DLD1 (cell line): ENCODE measurements around the gene GPATCH1.
"Not testable (repeated sequence)": the region's sequence is repeated elsewhere in the genome, so short reads cannot be mapped to it uniquely, and the experiment has no call there.

Experiments used
- in situ Hi-C: cut with HindIII; loops from 2 replicates; pipeline ENCODE4 v1.10.0; 2017; ENCODE audit warnings: low sequenced_read_pairs

GPATCH1 gene

DNA sequence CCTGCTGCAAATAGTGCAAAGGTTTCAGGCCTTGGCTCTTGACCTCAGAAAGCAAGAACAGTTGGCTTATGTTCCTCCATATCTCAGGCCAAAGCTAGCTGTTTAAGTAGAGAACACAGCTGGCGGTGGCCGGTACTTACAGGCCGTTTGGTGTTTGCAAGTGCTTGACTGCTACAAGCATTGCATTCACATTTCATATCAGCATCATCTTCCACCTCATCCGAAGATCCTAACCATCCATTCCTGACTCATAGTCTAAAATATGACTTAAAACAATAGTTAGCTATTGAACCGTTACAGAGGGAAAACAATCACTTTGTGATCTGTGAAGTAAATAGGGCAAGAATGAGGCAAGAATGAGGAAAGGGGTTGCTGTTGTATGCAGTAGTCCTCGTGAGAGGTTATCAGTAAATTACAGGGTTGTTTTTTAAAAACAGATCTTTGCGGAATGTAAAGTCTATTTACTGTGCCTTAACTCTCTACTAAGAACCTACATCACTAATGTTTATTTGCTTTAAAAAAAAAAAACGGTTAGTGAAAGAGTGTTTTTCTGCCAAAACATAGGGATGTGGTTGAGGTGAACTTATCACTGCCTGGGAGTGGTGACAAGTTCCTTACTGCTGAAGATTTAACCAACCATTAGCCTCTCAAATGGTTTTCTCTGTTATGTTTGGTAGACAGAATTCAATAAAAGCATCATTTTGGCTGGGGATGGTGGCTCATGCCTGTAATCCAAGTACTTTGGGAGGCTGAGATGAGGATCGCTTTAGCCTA is 29.3 kb downstream of the GPATCH1 start:
- in situ Hi-C loops: loop anchor here (10.0 kb wide), 1 partner anchor 126 kb away; no protein-coding TSS in a partner anchor

GRCh38 chr19:33111587-33111986 is 30.6 kb downstream of the GPATCH1 start:
- in situ Hi-C loops: loop anchor here (10.0 kb wide), 1 partner anchor 127 kb away; no protein-coding TSS in a partner anchor

DNA sequence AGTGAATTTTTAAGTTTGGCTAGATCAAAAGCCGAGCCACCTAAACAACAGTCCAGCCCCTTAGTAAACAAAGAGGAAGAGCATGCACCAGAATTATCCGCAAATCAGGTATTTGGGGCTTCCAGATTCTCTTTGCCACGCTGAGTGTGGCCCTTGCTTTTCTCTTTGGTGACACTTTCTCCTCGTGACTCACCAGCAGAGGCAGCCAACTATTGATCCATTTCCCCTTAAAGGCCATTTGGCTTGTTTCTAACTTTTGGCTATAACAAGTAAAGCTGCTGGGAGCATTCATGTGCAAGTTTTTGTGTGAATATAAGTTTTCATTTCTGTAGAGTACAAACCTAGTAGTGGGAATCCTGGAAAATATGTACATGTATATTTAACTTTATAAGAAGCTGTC is 33.3 kb downstream of the GPATCH1 start:
- in situ Hi-C loops: loop anchor here (10.0 kb wide), 1 partner anchor 130 kb away; no protein-coding TSS in a partner anchor

GRCh38 chr19:33117501-33117900 is 36.5 kb downstream of the GPATCH1 start:
- in situ Hi-C loops: loop anchor here (10.0 kb wide), 1 partner anchor 133 kb away; no protein-coding TSS in a partner anchor

DNA sequence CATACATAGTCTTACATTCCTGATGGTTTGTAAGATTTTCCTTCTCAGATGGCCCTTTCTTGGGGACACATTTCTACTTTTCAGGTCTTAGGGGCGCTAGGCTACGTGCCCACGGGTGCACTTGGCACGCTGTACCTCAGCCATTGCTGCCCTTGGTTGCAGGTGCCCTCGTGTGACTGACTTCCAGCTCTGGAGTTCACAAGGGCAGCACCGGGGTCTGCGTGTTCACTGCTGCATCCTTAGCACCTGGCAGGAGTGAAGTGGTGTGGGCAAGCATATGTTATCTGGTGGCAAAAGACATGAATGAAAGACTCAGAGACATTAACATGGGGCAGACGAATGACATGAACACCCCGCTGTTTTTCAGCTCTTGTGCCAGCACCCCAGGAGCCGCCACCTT is 37.7 kb downstream of the GPATCH1 start:
- in situ Hi-C loops: loop anchor here (10.0 kb wide), 1 partner anchor 134 kb away; no protein-coding TSS in a partner anchor

GRCh38 chr19:33124207-33125098 is 43.5 kb downstream of the GPATCH1 start:
- in situ Hi-C loops: no loop called here

GRCh38 chr19:33125929-33126388 is 45.0 kb downstream of the GPATCH1 start:
- in situ Hi-C loops: no loop called here

DNA sequence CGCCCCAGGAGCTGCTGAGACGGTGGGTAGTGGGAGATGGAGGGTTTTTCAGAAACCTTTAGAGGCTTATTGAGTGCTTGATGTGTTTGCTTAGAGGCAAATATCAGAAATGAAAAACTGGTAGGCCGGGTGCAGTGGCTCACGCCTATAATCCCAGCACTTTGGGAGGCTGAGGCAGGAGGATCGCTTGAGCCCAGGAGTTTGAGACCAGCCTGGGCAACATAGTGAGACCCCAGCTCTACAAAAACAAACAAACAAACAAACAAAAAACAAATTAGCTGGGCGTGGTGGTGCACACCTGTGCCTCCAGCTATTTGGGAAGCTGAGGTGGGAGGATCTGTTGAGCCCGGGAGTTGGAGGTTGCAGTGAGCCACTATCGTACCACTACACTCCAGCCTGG is 45.7 kb downstream of the GPATCH1 start:
- in situ Hi-C loops: not testable (repeated sequence)

DNA sequence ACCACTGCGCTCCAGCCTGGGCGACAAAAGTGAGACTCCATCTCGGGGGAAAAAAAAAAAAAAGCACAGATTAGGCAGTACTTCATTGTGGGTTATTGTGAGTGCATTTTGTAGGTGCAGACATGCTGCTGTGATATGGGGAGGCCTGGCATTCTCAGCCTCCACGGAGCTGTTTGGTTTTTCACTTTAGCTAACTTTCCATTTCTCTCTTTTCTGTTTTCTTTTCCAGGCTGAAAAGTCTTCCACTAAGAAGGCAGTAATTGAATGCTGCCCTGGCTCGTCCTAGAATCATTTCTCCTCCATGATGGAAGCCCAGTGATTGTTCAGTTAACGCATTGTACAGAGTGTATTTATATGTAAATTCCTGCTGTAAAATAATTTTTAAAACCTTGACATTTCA is 48.9 kb downstream of the GPATCH1 start:
- in situ Hi-C loops: no loop called here

GRCh38 chr19:33130433-33130832 is 49.5 kb downstream of the GPATCH1 start:
- in situ Hi-C loops: no loop called here

DNA sequence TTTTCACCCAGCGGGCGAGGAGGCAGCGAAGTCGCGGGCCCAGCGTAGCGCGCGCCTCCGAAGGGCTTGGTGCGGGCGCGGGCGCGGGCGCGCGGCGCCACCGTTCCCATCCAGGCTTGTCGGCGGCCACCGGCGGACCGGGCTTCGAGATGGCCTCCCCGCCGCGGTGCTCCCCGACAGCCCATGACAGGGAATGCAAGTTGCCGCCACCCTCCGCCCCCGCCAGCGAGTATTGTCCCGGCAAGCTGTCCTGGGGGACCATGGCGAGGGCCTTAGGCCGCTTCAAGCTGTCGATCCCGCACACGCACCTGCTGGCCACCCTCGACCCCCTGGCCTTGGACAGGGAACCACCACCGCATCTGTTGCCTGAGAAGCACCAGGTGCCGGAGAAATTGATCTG is 51.0 kb downstream of the GPATCH1 start, which contains the start of gene WDR88:
Gene WDR88, plus strand, starts transcription at position 94 of the 400 bp plus-strand sequence. Its CDS starts 56 bp downstream, at position 150.
- in situ Hi-C loops: no loop called here

DNA sequence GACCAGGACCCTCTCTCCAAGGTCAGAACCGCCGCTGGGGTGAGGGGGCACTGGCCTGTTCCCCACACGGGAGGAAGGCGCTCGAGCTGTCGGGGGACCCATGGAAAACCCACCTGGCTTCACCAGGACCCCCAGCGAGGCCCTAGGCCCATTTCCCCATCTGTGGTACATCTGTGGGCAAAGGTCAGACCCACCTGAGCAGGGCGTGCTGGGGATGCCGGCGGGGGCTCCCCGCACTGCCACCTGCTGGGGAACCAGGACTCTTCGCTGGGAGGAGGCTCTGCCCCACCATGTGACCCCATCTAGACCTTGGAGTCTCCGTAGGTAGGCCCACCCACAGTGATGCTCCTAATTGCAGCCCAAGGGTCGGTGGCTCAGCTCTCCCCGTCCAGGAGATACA is 51.4 kb downstream of the GPATCH1 start:
- in situ Hi-C loops: no loop called here

GRCh38 chr19:33133438-33134031 is 52.6 kb downstream of the GPATCH1 start:
- in situ Hi-C loops: no loop called here

GRCh38 chr19:33134571-33135041 is 53.6 kb downstream of the GPATCH1 start:
- in situ Hi-C loops: no loop called here

GRCh38 chr19:33139165-33139564 is 58.2 kb downstream of the GPATCH1 start:
- in situ Hi-C loops: no loop called here

DNA sequence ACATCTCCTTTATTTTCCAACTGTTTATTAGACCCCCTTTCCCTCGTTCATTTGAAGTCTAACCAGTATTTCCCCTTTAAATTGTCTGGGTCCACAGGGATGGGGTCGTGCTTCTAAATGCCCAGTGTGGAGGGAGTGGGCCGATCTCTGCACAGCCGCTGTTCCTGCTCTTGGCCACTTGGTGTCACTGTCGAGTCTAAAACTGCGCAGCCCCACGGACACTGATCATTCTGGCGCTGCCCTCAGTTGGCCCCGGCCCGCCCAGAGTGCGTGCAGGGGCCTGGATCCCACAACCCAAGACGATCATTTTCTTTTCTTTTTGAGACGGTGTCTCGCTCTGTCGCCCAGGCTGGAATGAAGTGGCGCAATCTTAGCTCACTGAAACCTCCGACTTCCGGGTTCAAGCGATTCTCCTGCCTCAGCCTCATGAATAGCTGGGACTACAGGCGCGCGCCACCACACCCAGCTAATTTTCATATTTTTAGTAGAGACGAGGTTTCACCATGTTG is 63.0 kb downstream of the GPATCH1 start:
- in situ Hi-C loops: no loop called here

DNA sequence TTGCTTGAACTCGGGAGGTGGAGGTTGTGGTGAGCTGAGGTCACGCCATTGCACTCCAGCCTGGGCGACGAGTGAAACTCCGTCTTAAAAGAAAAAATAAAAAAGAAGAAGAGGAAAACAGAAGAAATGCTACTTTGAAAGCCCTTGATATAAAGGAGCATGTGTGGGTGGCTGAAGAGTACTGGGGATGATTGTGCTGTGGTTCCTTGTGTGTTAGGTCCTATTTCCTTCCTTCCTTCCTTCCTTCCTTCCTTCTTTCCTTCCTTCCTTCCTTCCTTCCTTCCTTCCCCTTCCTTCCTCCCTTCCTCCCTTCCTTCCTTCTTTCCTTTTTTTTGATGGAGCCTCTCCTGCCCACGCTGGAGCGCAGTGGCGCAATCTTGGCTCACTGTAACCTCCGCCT is 65.2 kb downstream of the GPATCH1 start:
- in situ Hi-C loops: no loop called here

DNA sequence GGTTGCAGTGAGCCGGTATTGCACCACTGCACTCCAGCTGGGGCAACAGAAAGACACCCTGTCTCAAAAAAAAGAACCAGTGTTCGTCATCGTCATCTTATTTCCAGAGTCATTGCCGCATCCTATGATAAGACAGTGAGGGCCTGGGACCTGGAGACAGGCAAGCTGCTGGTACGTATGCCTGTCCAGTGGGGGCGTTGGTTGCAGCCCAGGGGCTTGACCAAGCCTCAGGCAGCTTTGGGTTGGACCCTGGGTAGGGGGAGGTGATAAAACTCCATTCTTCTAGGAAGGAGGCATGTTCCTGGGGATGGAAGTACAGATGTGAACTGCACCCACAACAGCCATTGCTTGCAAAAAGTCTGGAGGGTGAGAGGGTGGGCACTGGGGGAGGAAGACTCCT is 66.6 kb downstream of the GPATCH1 start:
- in situ Hi-C loops: no loop called here

DNA sequence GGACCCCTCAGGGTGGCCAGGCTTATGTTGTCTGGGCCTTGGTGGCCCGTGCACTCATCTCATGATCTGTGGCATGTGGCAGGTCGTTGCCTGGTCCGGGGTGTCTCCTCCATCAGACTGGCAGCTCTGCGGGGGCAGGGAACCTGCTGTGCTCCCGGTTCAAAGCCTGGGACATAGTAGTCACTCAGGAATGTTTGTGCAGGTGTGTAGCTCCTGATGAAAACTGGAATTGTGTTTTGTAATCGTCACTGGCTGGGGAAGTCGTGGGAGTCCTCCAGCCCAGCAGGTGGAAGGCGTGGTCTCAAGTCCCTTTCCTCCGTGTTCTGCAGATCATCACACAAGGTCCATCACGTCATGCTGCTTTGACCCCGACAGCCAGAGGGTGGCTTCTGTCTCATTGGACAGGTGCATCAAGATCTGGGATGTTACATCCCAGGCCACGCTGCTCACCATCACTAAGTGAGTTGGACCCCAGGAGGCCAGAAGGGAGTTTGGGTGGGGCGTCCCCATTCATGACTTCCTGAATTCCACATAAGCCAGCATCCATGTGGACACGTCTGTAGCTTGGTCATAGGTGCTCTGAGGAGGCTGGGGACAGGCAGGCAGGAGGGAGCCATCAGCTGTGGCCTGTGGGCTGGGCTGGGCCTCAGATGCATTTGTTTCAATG is 70.0 kb downstream of the GPATCH1 start:
- in situ Hi-C loops: no loop called here

DNA sequence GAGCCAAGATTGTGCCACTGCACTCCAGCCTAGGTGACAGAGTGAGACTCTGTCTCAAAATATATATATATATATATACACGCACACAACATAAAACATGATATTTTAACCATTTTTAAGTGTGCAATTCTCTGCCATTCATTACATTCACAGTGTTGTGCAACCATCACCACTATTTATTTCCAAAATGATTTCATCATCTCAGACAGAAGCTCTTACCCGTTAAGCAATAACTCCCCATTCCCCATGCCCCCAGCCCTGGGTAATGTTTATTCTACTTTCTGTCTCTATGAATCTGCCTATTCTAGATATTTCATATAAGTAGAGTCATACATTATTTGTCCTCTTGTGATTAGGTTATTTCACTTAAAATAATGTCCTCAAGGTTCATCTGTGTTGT is 71.2 kb downstream of the GPATCH1 start:
- in situ Hi-C loops: no loop called here
